SKM-1 (cell line): ENCODE measurements around the gene TMTC2.
A peak's percentile ranks its signal among the peaks of the same experiment; 100 is the strongest.

Source experiments
- DNase-seq: peaks from one replicate; lab custom pipeline; 2025; ENCODE audit not compliant: unreplicated experiment; lab: John Stamatoyannopoulos, UW

Gene TMTC2

DNA sequence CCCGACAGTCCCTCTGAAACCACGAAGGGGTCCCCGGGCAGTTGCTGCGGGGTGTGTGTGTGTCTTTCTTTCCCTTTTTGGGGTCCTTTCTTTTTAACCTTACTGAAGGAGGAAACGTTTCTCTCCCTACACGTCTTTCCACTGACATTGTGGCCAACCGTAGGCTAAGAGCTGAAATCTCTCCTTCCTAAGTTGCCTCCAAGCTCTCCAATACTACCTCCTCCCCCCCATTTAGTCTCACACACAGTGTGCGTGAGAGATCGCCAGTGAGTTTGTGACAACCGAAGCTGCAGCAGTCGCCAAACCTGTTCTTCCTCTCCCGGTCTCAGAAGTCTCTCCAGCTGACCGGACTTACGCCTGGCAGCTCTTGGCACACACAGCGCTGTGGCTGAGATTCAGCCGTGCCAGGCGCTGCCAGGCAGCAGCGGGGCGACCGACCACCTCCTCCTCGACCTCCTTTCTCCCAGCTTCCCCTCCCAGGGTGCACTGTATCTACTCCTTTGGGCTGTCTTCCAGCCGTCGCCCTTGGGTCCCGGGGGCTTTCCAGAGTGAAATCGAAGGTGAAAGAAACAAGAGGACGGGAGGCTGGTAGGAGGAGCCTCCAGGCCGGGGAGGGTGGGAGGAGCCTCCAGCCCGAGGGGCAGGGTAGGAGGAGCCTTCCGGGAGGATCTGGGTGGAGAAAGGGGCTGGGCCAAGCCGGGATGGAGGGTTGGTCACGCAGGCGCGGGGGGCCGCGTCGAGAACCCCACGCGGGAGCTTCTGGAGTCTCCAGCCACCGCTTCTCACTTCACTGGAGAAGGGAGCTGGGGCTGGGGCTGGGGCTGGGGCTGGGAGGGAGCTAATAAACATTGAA, at the start of gene TMTC2:
Gene TMTC2 (plus strand): TSS at position 739 of the 853 bp plus-strand sequence.
- peak; percentile 28 for DNase-seq

DNA sequence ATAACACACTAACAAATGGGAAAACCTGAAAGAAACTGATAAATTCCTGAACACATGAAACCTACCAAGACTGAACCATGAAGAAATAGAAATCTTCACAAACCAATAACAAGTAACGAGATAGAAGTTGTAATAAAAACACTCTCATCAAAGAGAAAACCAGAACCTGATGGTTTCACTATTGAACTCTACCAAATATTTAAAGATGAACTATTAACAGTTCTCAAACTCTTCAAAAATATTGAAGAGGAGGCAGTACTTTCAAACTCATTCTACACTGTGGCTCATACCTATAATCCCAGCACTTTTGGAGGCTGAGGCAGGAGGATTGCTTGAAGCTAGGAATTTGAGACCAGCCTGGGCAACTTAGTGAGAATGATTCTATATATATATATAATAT, 48.4 kb upstream of the TMTC2 start:
- DNase-seq = no peak

DNA sequence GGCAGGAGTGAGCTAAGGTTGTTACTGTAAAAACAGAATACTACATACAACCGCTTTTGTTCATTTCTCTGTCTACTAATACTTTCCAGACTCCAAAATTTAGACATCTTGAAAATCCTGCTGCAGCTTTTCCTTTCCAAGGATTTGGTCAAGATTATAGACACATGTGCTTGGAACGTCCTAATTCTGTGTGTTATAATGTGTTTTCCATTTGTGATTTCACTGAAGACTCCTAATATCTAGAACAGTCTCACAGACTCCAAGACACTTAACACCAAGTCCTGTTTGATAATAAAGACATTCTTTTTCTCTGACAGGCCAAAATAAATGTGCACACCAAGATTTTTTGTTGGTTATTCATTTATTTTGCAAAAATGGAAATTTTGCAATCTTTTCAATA, 41.8 kb upstream of the TMTC2 start:
- no peak for DNase-seq

DNA sequence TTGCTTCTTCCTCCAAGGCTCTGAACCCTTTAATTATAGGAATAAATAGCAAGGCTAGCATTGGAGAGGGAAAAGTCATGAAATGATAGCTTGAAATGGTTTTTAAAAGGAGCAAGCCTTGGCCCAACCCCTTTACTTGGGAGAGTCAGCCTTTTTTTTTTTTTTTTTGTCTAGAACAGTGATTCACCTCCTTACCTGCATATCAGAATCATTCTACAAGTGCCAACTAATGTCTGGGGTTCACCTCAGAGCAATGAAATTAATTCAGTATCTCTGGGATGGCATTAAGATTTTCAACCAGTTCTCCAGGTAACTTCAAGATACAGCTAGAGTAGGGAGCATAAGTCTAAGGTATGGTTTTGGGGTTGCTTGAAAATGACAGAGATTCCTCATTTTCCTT, 41.3 kb upstream of the TMTC2 start:
- no peak for DNase-seq

DNA sequence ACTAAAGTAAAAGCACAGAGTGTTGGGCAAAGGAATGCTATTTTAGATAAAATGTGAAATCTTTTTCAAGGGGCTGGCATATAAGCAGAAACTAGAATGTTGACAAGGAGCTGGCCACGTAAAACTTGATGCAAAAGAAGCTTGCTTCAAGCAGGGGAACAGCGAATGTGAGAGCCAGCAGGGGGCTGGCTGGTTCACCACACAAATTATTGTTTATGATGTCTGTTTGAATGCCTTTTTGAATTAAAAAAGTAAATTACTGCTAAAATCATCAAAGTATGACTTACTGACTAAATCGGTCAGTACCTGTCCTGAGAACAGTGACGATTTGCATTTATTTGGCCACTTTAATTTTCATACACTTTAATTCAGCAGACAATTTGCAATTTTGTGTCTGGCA, 38.9 kb upstream of the TMTC2 start:
- no peak for DNase-seq

DNA sequence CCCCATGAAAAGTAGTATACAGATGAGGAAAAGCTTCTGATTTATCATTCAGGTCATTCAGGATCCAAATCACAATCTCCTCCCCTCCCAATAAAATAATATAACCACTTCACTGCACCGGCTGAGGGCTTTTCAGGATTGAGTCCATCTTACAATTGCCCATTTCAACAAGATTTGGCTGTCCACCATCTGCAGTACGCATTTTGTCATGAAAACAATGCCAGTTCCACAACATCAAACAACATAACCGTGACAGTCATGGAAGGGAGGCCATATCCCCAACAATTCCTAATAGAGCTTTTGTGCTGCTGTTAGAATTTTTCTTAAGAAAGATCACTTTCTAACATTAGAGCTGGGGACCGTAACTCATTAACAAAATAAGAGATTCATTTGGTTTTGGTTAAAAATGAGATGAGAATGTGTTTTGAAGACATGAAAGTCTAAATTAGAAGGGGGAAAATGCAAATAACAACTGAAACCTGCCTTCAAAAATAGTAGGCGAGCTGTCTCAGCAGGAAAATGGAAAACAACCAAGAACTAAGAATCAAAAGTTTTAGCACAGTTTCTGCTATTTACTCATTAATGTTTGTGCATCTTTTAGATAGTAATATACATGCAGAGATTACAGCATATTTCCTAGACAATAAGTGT, 38.3 kb upstream of the TMTC2 start:
- DNase-seq = no peak

DNA sequence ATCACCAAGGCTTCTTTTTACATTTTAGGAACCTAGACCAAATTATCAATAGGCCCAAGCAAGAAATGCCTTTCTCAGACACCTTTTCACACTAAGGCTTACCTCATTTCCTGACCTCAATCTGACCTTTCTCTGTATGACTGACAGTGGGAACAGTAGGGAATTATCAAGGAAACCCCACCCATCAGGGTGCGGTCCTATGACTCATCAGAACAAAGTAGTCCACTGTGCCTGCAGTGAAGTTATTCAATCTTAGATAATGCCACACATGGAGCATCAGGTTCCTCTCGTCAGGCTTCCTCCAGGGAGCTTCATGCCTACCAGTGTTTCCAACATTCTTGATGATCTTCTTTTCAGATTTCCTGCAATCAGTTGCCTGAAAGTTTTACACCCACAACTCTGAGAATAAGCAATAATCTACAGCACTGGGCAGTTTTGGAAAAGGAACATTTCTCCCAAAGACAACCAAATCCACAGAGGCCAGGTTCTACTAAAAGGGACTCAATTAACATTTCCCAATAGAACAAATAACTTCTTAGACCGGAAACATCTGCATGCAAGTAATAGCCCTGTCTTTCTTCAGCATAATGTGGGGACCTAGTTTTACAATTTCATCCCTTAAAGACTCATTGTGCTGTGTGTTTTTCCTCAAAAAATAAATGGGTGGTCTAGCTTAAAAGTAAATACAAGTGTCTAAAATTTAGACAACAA, 35.9 kb upstream of the TMTC2 start:
- no peak for DNase-seq

DNA sequence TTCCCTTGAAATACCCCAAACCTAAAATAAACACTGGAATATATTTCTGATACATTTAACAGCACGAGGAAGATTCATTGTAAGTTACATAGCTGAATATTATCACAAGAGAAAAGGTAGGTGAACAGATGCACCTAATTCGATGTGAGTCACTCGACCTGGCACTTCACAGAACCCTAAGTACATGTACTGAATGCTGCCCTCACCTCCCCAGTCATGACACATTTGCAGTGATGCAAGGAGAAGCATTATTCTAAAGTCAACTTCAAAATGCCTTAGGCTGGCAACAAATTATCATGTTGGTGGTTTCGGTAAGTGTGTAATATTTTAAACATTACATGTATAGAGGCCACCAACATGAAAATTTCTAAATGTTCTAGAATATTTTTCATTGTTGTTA, 35.2 kb upstream of the TMTC2 start:
- no peak for DNase-seq

DNA sequence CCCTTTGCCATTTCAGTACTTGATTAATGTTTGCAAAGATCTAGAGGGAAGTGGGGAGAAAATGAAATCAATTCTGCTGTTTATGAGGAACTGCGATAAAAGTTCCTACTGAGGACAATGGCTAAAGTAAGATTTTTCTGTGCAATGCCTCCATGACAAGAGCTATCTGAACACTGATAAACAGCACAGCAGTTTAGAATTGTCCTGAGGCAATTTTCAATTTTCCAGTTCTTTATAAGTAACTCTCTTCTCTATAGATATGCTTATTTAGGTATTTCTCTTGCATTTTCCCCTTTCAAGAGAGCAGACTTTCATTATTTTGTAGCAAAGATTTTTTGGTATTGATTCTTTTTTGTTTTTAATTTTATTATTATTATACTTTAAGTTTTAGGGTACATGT, 34.6 kb upstream of the TMTC2 start:
- DNase-seq = no peak

DNA sequence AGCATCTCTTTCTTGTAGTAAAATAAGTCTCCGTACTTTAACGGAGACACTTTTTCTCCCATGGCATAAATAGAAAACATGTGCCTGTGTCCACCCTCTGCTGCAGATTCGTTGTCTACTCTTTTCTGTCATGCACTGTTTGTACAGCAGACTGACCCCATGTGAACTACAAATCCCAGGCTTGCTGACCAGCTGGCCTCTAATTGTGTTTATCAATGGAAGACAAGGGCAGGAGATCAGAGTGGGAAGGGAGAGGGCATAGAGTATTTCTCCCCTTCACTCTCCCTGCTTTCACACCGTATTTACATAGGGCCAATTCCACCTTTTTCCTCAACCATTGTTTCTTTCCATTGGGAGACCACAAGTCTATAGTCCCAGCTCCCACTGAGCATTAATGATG, 31.0 kb upstream of the TMTC2 start:
- no peak for DNase-seq

DNA sequence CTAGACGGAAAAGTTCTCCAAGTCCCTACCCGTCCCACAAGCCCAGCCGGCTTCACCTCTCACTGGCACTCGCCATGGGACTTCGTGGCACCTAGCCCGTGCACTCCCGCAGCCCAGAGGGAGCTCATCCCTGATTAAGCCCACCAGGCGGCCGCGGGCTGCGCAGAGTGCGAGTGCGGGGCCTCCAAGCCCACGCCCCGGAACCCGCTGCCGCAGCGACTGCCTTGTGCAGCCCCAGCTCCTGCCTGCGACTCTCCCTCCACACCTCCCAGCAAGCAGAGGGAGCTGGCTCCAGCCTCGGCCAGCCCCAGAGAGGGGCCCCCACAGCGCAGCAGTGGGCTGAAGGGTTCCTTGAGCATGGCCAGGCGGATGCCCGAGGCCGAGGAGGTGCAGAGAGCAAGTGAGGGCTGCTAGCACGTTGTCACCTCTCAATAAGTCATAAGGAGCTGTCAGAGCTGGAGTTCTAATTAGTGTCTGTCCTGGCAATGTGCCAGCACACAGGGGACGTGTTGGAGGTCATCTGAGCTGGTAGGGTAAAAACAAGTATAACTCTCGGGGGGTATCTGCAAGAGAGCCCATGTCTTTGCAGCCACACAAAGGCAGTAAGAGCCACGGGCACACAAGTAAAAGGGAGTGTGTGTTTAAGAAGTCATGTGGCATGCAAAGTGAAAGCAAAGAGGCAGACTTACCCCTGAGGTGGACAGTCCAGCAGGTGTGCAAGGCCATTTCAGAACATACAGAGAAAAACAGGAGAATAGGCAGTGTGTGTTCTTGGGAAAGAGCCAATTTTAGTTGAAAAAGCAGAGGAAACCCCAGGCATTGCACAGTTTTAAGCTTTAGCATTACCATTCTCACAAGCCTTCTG, 27.1 kb upstream of the TMTC2 start:
- no peak for DNase-seq

DNA sequence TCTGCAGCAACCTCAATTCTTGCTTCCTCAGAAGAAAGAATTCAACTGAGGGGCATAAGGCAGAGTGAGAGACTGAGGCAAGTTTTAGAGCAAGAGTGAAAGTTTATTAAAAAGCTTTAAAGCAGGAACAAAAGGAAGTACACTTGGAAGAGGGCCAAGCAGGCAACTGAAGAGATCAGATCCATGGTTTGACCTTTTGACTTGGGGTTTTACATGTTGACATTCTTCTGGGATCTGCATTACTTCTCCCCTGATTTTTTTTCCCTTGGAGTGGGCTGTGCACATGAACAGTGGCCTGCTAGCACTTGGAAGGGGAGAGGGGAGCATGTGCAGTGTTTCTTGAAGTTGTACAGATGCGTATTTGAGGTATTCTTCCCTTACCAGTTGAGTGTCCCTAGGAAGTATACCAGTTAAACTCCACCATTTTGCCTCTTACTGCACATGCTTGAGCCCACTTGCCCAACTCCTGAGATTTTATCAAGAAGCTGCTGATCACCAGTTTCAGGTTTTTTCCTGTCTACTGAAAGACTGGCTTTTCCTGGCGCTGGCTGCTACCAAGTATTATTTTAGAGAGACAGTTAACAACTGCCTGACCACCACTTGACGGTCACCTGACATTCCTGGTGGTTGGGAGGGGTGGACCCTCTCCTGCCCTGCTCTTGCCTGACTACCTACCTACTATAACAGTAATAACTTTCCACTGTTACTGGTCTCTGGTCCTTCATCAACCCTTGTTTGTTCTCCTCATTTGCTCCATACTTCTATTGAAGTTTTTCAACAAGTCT, 26.0 kb upstream of the TMTC2 start:
- DNase-seq = no peak

DNA sequence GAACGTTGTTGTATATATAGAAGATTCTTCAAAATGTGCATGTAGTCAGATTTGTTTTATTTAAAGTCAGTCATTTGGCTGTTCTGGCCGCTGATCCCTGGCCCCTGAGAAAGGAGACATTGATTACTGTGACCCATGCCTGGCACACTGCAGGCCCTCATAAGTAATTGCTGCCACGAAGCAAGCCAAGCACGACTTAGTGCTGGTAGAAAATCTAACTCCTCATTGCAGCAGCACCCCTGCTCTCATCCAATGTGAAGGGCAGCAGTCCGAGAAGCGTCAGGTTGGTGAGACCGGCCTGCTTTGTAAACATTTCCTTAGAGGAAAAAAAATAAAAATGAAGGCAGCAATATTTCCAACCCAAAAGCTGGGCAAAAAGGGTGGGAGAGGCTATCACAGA, 22.8 kb upstream of the TMTC2 start:
- DNase-seq = no peak

DNA sequence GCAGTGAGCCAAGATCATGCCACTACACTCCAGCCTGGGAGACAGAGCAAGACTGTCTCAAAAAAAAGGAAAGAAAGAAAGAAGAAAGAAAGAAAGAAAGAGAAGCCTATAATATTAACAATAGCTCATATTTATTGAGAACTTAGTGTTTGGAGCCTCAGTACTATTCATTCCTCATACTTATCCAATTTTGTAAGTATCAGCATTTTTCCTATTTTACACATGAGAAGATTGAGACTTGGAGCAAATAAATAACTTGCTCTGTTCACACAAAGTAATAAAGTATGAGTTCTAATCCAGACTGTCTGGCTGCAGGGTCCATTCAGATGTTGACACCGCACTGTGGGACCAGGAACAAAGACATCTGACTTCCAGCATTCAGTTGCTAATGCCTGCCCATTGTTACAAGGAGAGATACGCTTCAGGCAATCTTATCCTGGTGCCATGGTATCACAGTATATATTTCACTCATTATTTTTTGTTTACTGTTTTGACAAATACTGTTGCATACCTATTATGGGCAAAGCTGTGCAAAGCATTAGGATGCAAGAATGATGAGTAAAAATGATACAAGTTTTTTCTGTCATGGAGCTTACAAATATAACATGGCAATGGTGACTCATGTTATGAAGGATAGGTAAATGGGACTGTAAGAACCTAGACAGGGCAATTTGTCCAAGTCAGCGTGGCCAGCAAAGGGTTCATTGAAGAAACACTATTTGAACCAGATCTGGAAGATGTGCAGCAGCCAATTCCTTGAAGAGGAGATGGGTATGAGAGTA, 21.4 kb upstream of the TMTC2 start:
- no peak for DNase-seq

DNA sequence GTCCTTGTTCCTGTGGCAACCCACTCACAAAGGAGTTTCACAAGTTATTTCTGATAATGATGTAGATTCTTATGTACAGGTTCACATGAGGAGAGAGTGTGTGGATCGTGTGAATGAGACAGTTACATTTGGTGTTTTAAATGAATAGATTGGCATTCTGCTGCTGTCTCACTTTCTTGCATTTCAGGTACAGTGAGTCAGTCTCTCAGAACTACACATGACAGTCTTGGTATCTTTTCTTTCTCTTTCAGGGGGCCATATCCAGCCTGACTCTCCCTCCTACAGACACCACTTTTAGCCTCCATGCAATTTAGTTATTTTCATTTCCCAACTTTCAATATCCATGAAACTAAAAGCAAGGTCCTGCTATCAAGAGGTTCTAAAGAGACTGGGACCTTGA, 19.9 kb upstream of the TMTC2 start:
- DNase-seq = no peak

DNA sequence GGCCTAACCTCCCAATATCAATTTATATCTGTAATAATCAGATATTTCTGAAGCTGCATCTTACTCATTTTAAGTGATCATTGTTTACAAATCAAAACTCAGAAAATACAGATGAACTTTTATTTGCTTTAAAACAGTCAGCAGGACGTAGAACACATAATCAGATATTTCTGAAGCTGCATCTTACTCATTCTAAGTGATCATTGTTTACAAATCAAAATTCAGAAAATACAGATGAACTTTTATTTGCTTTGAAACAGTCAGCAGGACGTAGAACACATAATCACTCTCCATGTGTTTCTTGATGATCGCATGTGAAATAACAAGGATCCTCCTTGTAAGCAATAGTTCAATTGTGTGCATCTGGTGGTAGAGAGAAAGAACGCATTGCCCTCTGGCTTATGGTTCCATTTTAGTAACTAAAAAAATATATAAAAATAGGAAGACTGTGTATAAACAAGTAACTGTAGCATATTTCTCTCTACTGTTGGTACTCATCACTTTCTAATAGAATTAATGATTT, 15.0 kb upstream of the TMTC2 start:
- no peak for DNase-seq

DNA sequence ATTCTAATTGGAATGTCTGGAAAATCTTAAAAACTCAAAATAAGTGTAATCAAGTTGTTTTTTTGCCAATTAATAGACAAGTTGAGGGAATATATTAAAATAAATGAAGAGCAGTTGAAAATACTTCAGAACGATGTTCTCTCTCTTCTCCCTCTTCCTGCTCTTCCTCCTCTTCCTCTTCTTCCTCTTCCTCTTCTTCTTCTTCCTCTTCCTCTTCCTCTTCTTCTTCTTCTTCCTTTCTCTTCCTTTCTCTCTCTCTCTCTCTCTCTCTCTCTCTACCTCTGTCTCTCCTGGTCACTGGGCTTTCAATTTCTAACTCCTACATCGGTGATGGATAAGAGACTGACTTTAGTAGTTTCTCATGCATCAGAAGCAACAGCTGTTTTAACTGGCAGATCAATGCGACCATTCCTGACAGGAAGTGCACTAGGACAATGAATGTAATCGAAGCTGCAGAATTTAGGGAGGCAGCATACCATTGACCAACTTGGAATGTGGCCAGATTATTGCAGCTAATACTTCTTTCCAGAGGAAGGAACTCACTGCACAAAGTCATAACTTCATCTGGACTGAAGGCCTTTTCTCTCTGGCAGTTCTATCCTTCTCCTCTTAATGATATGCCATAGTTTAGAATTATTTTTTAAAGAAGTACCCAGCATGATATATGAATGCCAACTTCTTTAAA, 13.8 kb upstream of the TMTC2 start:
- no peak for DNase-seq

DNA sequence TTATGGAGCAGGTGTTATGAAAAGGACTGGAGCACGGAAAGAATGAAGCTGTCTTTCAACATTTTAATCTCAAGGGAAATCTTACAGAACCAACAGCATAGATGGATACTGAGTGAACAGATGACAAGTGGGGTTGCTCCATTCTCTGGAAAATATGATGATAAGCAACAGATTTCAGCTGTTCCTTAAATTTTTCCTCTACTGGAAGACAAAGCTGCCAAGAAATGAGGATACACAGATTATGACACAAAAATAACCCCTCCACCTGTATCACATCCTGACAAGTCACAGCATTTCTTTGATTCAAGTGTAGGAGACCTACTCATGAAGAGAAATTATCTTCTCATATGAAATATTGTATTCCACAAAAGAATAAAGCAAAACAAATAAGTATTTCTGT, 13.0 kb upstream of the TMTC2 start:
- no peak for DNase-seq

DNA sequence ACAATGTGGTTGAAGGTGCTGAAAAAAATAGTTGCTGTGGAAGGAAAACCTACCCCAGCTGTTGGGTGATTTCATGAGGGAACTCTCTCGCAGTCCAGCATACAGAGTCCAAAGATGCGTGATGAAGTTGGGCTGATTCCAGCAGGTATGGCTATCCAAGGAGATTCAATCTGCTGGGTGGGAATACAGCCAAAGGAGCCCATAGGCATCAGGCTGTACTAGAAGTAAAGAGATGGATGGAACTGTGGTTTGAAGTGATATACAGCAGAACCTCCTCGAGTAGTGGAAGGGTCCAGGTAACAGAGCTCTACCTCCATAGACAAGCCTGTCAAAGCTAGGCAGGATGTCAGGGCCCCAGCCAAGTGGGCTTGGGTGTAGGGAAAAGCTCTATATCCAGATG, 11.5 kb upstream of the TMTC2 start:
- no peak for DNase-seq
